Omental fat pad (tissue), 4 donors: ENCODE data around the gene NHSL2. TPM values are rescaled to one million over a fixed set of nuclear protein-coding genes. Genes with fewer than 3 reads are reported as not detected.

Source experiments
- ATAC-seq: fragments of 150-250 bp; one replicate; pipeline ENCODE4 v1.9.1; 2016; ENCODE audit warnings: mild to moderate bottlenecking, moderate library complexity; ENCODE audit not compliant: low FRiP score
- DNase-seq: peaks from one replicate; pipeline ENCODE4 v3.0.0-alpha.2; 2019; ENCODE audit warnings: low spot score
- total RNA-seq, 4 donors: library from RNA; depleted of rRNA; stranded (reverse); fragments of >200 nt; gene quantifications; one replicate each; pipeline ENCODE4 v1.1.0, GENCODE V29; 2016
- TF ChIP-seq, protein P1 (sequence below), 3 donors: fragments of 450-650 bp; IDR thresholded peaks; one replicate each; pipeline ENCODE4 v1.5.1; 2016 to 2017; ENCODE audit warnings: antibody characterized with exemption in 3 of 3, mild to moderate bottlenecking in 3 of 3, moderate library complexity in 2 of 3

Gene NHSL2
- total RNA-seq, 4 donors from 2014 or later, result 12.8 to 20.2 (median 14.0) TPM

DNA sequence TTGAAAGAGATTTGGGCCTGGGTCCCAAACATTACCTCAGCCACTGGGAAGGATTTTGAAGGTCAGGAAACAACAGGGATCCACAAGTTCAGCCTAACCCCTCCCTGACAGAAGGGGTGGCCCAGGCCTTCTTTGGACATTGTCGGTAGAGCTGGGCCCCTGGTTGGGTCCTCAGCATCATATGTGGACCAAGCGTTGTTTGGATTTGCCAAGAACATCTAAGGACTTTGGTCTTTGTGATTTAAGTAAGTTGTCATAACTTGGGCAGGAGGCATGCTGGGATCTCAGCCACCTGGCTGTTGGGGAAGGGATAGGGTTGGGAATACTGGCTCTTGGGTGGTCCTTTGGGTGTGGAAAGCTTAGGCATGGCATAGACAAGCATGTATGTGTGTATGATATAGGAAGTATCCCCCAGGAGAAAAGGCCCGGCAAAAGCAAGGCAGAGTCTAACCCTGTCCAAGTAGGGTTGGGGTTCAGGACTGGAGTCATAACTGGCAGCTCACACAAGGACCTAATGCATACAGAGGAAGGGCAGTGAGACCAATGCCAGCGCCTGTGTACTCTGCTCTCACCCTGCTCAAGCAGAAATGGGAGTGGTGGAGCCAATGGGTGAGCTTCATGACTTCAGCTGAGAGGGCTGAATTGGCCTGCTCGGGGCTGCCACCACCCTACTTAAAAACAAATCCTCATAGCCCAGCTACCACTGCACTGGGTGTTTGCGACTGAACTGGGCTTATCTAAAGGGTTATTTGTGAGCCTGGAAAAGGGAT is 118.2 kb downstream of the NHSL2 start:
- TF ChIP-seq, protein P1, sequence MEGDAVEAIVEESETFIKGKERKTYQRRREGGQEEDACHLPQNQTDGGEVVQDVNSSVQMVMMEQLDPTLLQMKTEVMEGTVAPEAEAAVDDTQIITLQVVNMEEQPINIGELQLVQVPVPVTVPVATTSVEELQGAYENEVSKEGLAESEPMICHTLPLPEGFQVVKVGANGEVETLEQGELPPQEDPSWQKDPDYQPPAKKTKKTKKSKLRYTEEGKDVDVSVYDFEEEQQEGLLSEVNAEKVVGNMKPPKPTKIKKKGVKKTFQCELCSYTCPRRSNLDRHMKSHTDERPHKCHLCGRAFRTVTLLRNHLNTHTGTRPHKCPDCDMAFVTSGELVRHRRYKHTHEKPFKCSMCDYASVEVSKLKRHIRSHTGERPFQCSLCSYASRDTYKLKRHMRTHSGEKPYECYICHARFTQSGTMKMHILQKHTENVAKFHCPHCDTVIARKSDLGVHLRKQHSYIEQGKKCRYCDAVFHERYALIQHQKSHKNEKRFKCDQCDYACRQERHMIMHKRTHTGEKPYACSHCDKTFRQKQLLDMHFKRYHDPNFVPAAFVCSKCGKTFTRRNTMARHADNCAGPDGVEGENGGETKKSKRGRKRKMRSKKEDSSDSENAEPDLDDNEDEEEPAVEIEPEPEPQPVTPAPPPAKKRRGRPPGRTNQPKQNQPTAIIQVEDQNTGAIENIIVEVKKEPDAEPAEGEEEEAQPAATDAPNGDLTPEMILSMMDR (IDR thresholded peaks at IDR 0.05), result no peak
- ATAC-seq (no peak), DNase-seq (no peak)

DNA sequence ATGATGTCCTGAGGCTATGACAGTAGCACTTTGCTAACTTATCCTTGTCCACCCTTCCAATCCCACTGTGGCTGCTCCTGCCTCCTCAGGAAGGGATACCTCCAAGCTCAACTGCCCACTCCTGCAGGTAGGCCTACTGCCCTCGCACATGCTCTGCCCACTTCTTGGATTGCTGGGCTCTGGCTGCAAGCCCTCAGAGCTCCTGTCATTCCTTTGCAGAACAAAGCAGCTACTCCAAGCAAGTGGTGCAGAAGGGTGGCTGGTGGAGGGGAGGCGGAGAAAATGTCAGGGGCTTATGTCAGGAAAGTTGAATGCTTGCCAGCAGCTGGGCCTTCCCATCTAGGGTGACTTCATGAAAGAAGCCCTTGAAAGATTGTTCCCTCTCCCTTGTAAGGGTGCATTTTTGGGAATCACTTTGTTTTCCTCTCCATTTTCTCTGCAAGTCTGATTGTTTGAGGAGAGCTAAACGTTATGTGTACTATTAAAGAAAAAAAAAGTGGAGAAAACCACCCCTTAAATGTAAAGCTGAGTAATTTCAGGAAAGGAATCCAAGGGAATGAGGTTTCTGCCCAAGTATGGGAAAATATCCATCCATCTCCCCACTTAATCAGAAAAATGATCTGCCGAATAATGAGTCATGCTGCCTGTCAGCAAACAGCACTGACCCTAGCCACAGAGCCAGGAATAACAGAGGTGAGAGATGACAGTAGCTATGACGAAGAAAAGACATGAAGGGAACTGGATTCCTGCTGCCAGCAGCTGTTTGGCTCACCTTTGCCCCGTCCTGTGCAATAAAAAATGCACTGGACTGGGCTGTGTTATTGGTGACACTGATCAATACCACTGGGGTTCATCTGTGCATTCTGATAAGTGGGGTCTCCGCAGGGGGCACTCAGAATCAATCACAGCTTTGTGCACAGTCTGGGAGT is 119.1 kb downstream of the NHSL2 start:
- TF ChIP-seq, protein P1 (IDR thresholded peaks at IDR 0.05), result no peak
- no peak for ATAC-seq
- no peak for DNase-seq

DNA sequence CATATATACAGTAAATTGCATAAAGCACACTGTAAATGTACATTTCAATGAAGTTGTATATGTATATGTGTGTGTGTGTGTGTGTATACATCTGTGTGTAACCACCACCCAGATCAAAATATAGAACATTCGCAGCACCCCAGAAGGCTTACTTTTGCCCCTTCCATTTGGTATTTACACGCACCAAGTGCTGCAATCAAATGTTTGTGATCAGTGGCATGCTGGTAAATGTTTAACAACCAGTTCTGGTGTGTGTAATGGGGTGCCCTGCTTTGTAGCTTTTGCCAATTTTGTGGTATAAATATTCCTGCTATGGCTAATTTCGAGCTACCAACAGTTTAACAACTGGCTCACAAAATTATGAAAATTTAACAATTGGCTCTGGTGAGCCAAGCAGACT is 119.8 kb downstream of the NHSL2 start:
- no peak for ATAC-seq
- TF ChIP-seq, protein P1 (IDR thresholded peaks at IDR 0.05), result no peak
- DNase-seq, result no peak

DNA sequence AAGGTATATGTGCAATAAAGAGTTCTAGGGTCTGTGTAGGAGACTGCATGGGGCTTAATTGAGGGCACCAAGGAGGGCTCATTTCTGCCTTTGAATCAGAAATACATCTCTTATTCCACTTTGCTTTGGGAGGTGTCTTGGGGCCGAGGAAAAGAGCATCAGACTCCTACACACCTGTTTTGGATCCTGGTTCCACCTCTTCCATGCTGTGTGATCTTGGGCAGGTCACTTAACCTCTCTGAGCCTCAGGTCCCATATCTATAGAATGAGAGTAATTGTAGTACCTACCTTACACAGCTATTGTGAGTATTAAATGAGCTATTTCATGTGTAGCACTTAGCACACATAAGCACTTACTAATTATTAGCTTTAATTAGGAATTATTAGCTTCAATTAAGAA is 120.5 kb downstream of the NHSL2 start:
- ATAC-seq (no peak), DNase-seq (no peak)
- TF ChIP-seq, protein P1 (IDR thresholded peaks at IDR 0.05), result no peak

DNA sequence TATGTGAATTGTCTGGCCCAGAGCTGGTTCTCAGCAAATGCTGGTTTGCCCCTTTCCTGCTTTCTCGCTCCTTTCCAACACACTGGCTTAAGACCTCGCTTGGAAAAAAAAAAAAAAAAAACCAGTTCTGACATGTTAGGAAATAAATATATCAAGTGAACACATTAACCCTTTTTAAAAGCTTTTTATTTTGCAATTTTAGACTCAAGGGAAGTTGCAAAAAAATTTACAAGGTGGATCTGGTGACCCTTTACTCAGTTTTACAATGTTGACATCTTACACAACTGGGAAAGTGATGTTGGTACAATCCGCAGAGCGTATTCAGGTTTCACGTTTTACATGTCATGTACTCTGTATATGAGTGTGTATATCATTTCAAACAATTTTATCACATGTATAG is 121.0 kb downstream of the NHSL2 start:
- TF ChIP-seq, protein P1 (IDR thresholded peaks at IDR 0.05), result no peak
- DNase-seq (no peak), ATAC-seq (no peak)

DNA sequence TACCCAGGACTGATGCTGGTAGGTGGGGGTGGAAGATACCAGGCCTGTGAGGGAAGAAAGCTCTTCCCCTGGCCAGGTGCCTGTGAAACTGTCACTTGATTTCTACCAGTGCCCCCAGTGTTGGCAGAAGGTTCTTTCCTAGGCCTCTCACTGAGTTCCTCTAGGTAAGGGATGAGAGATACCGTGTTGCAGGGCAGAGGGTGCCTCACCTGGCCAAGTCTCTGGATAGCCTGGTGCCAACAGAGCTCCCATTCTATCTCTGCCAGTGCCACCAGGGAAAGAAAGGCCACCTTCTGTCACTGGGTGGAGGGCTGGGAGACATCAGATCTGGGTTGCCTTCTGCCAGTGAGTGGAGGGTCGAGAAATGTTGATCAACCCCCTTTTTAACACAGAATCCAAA is 127.0 kb downstream of the NHSL2 start:
- ATAC-seq (no peak), DNase-seq (no peak)
- TF ChIP-seq, protein P1 (IDR thresholded peaks at IDR 0.05), result no peak
